Measurements from ENCODE around the gene ECE1.
"Not testable (repeated sequence)": the region's sequence is repeated elsewhere in the genome, so short reads cannot be mapped to it uniquely, and the experiment has no call there.

The ECE1 gene

GRCh38 chr1:21292984-21293536 is 2.8 kb upstream of the ECE1 start:
- FAIRE-seq (no peak), DNase-seq (ENCODE audit: low spot score) (no peak)

- FAIRE-seq (no peak), DNase-seq (ENCODE audit: low spot score) (no peak)
Measured at GRCh38 chr1:21292503-21292983, 2.3 kb upstream of the ECE1 start.

GRCh38 chr1:21291964-21292363 is 1.7 kb upstream of the ECE1 start:
- DNase-seq (ENCODE audit: low spot score) (no peak), FAIRE-seq (no peak)

- FAIRE-seq = no peak
- no peak for DNase-seq (ENCODE audit: low spot score)
Measured at GRCh38 chr1:21291184-21291583, 921 bp upstream of the ECE1 start.

GRCh38 chr1:21290546-21290944 is 282 bp upstream of the ECE1 start:
- DNase-seq (ENCODE audit: low spot score) (no peak), FAIRE-seq (no peak)

GRCh38 chr1:21289127-21289526 is 1.1 kb downstream of the ECE1 start:
- FAIRE-seq = no peak

GRCh38 chr1:21287905-21288514 is 2.3 kb downstream of the ECE1 start:
- FAIRE-seq = no peak

More at GRCh38 chr1:21289127-21289526, 1.1 kb downstream of the ECE1 start:
- no peak for DNase-seq (ENCODE audit: low spot score)

GRCh38 chr1:21285386-21285785 is 4.9 kb downstream of the ECE1 start:
- not testable (repeated sequence) for DNase-seq (ENCODE audit: low spot score); FAIRE-seq

More at GRCh38 chr1:21287905-21288514, 2.3 kb downstream of the ECE1 start:
- DNase-seq (ENCODE audit: low spot score) = no peak

GRCh38 chr1:21285055-21285372 is 5.2 kb downstream of the ECE1 start:
- DNase-seq (ENCODE audit: low spot score) (no peak), FAIRE-seq (no peak)

- FAIRE-seq = no peak
- DNase-seq (ENCODE audit: low spot score) = no peak
Measured at GRCh38 chr1:21284206-21285054, 5.8 kb downstream of the ECE1 start.

- DNase-seq (ENCODE audit: low spot score) (no peak), FAIRE-seq (no peak)
Measured at GRCh38 chr1:21283524-21283923, 6.7 kb downstream of the ECE1 start.

- not testable (repeated sequence) for FAIRE-seq; DNase-seq (ENCODE audit: low spot score)
Measured at GRCh38 chr1:21282020-21282419, 8.2 kb downstream of the ECE1 start.

GRCh38 chr1:21280482-21280881 is 9.8 kb downstream of the ECE1 start:
- FAIRE-seq (no peak), DNase-seq (ENCODE audit: low spot score) (no peak)

GRCh38 chr1:21280011-21280471 is 10.2 kb downstream of the ECE1 start:
- DNase-seq (ENCODE audit: low spot score) (no peak), FAIRE-seq (no peak)

GRCh38 chr1:21278860-21279845 is 11.1 kb downstream of the ECE1 start:
- no peak for FAIRE-seq
- no peak for DNase-seq (ENCODE audit: low spot score)

GRCh38 chr1:21278208-21278859 is 11.9 kb downstream of the ECE1 start:
- DNase-seq (ENCODE audit: low spot score) = no peak
- FAIRE-seq = no peak

GRCh38 chr1:21277180-21277579 is 13.1 kb downstream of the ECE1 start:
- DNase-seq (ENCODE audit: low spot score) (no peak), FAIRE-seq (no peak)

- FAIRE-seq = no peak
Measured at GRCh38 chr1:21272540-21272939, 17.7 kb downstream of the ECE1 start.

GRCh38 chr1:21271550-21271949 is 18.7 kb downstream of the ECE1 start:
- FAIRE-seq (no peak), DNase-seq (ENCODE audit: low spot score) (no peak)

More at GRCh38 chr1:21272540-21272939, 17.7 kb downstream of the ECE1 start:
- no peak for DNase-seq (ENCODE audit: low spot score)

GRCh38 chr1:21270086-21270689 is 20.1 kb downstream of the ECE1 start:
- DNase-seq (ENCODE audit: low spot score) = peak; percentile 31

More at GRCh38 chr1:21270086-21270689, 20.1 kb downstream of the ECE1 start:
- FAIRE-seq = no peak
